Posterior vena cava (tissue), 2 donors: ENCODE results near the gene CRYBB3. TPM values are rescaled to one million over a fixed set of nuclear protein-coding genes. Genes with fewer than 3 reads are reported as not detected.
"Not testable (repeated sequence)": the region's sequence is repeated elsewhere in the genome, so short reads cannot be mapped to it uniquely, and the experiment has no call there.

ENCODE experiments used
- DNase-seq: peaks from one replicate; pipeline ENCODE4 v3.0.0-alpha.2; 2020; ENCODE audit warnings: low spot score
- intact Hi-C, 2 donors: fragments of 100-400 bp; cut with DNase I; formaldehyde crosslinking; loops; one replicate each; pipeline versions ENCODE4 v1.14.1 to v1.14.2; 2022 to 2023
- total RNA-seq, 2 donors: library from RNA; stranded (reverse); fragmentation: NEBNext Ultra II Directional; extraction: Animal tissue kit (Norgen Biotek cat#: 25700); gene quantifications; one replicate each; pipeline ENCODE4 v1.2.1, GENCODE V29; 2021
- donor health status: DM: yes; HTN: yes; CAD: no.
- donor health status: DM: yes; HTN: yes; CAD: no.

Gene CRYBB3
- total RNA-seq, 2 donors from 2014 or later, result not detected

- intact Hi-C loops, result no loop called here
- no peak for DNase-seq
These were observed 32.6 kb downstream of the CRYBB3 start for GRCh38 chr22:25232301-25232700.

- intact Hi-C loops, DNase-seq: not testable (repeated sequence)
These were observed 34.0 kb downstream of the CRYBB3 start for GRCh38 chr22:25233706-25234105.

- intact Hi-C loops, result no loop called here
- peak; percentile 87 for DNase-seq
These were observed 36.1 kb downstream of the CRYBB3 start for GRCh38 chr22:25235547-25236290.

GRCh38 chr22:25236417-25236816 is 36.8 kb downstream of the CRYBB3 start:
- intact Hi-C loops, result no loop called here
- DNase-seq, result no peak

GRCh38 chr22:25237503-25237902 is 37.8 kb downstream of the CRYBB3 start:
- intact Hi-C loops, result no loop called here

GRCh38 chr22:25238058-25238457 is 38.4 kb downstream of the CRYBB3 start:
- intact Hi-C loops, DNase-seq: not testable (repeated sequence)

More at GRCh38 chr22:25237503-25237902, 37.8 kb downstream of the CRYBB3 start:
- DNase-seq, result no peak

- intact Hi-C loops, result not testable (repeated sequence)
These were observed 55.5 kb downstream of the CRYBB3 start for GRCh38 chr22:25255169-25255568.

More at GRCh38 chr22:25255169-25255568, 55.5 kb downstream of the CRYBB3 start:
- not testable (repeated sequence) for DNase-seq

Other genes with a start within 250 kb of the CRYBB3 start
- gene KIAA1671, start 247.1 kb upstream of the CRYBB3 start, total RNA-seq, result 10 to 100 TPM; 26.2 to 27.4 TPM
- not detected for gene CRYBB2, start 19.8 kb downstream of the CRYBB3 start, total RNA-seq